Mesenchymal stem cell (in vitro differentiated cells and primary cell): ENCODE data around the gene NNMT.
A peak's percentile ranks its signal among the peaks of the same experiment; 100 is the strongest.

Source experiments
- DNase-seq: peaks from one replicate; pipeline ENCODE4 v3.0.0-alpha.2; 2013
- H2AFZ ChIP-seq: one replicate; pipeline ENCODE4 v1.6.1; 2013; ENCODE audit warnings: low read depth, mild to moderate bottlenecking, control low read depth, inconsistent platforms, low read length, moderate library complexity
- H2AK5ac ChIP-seq: 2 replicates; pipeline ENCODE4 v1.6.1; 2013; ENCODE audit warnings: low read length, moderate library complexity, mild to moderate bottlenecking, inconsistent platforms; ENCODE audit not compliant: severe bottlenecking
- H2BK120ac ChIP-seq: one replicate; pipeline ENCODE4 v1.6.1; 2013; ENCODE audit warnings: low read depth, mild to moderate bottlenecking, inconsistent platforms, low read length, moderate library complexity
- H2BK12ac ChIP-seq, 2 experiments: one replicate each; pipeline ENCODE4 v1.6.1; 2013; ENCODE audit warnings: inconsistent platforms in 2 of 2, low read length in 2 of 2, mild to moderate bottlenecking in 2 of 2, moderate library complexity in 2 of 2, control low read depth in 1 of 2
- H2BK15ac ChIP-seq: one replicate; pipeline ENCODE4 v1.6.1; 2013; ENCODE audit warnings: mild to moderate bottlenecking, low read depth, inconsistent platforms; ENCODE audit not compliant: poor library complexity, severe bottlenecking
- H2BK5ac ChIP-seq: 2 replicates; pipeline ENCODE4 v1.6.1; 2013; ENCODE audit warnings: low read depth, mild to moderate bottlenecking, low read length, control low read depth, inconsistent platforms; ENCODE audit not compliant: poor library complexity, severe bottlenecking
- H3K14ac ChIP-seq, 2 experiments: one replicate each; pipeline ENCODE4 v1.6.1; 2013; ENCODE audit warnings: inconsistent platforms in 2 of 2, low read length in 2 of 2, control low read depth in 1 of 2, mild to moderate bottlenecking in 1 of 2, moderate library complexity in 1 of 2
- H3K18ac ChIP-seq, 2 experiments: one replicate each; pipeline ENCODE4 v1.6.1; 2013; ENCODE audit warnings: inconsistent platforms in 2 of 2, low read length in 2 of 2, control low read depth in 1 of 2, low read depth in 1 of 2, mild to moderate bottlenecking in 1 of 2
- H3K23ac ChIP-seq, 2 experiments: one replicate each; pipeline ENCODE4 v1.6.1; 2013; ENCODE audit warnings: inconsistent platforms in 2 of 2, low read length in 2 of 2, mild to moderate bottlenecking in 2 of 2, moderate library complexity in 2 of 2, control low read depth in 1 of 2
- H3K27ac ChIP-seq: 2 replicates; pipeline ENCODE4 v1.5.1; 2013; ENCODE audit warnings: mild to moderate bottlenecking, moderate library complexity, low read length, control low read depth, inconsistent platforms; ENCODE audit not compliant: poor library complexity, severe bottlenecking
- H3K27me3 ChIP-seq, 2 experiments: 2 replicates each; pipeline versions ENCODE4 v1.6.1 to v1.7.0; 2013; ENCODE audit warnings: low read length in 2 of 2, mild to moderate bottlenecking in 2 of 2, moderate library complexity in 2 of 2, control low read depth in 1 of 2, inconsistent platforms in 1 of 2; ENCODE audit not compliant: control insufficient read depth in 1 of 2, insufficient read depth in 1 of 2
- H3K36me3 ChIP-seq, 2 experiments: 2 replicates each; pipeline versions ENCODE4 v1.6.1 to v1.7.0; 2013; ENCODE audit warnings: low read length in 2 of 2, control low read depth in 1 of 2, inconsistent platforms in 1 of 2, low read depth in 1 of 2, mild to moderate bottlenecking in 1 of 2; ENCODE audit not compliant: insufficient read depth in 2 of 2, control insufficient read depth in 1 of 2
- H3K4ac ChIP-seq, 2 experiments: one replicate each; pipeline ENCODE4 v1.6.1; 2013; ENCODE audit warnings: inconsistent platforms in 2 of 2, low read length in 2 of 2, mild to moderate bottlenecking in 2 of 2, moderate library complexity in 2 of 2, control low read depth in 1 of 2, low read depth in 1 of 2
- H3K4me1 ChIP-seq: 2 replicates; pipeline ENCODE4 v1.6.1; 2013; ENCODE audit warnings: low read depth, low read length, control low read depth; ENCODE audit not compliant: control insufficient read depth, insufficient read depth
- H3K4me2 ChIP-seq: 2 replicates; pipeline ENCODE4 v1.6.1; 2013; ENCODE audit warnings: low read length, mild to moderate bottlenecking, inconsistent platforms; ENCODE audit not compliant: poor library complexity, severe bottlenecking
- H3K4me3 ChIP-seq, 2 experiments: 2 replicates each; pipeline versions ENCODE4 v1.5.1 to v1.7.0; 2013; ENCODE audit warnings: low read length in 2 of 2, mild to moderate bottlenecking in 2 of 2, control low read depth in 1 of 2, low read depth in 1 of 2; ENCODE audit not compliant: insufficient read depth in 1 of 2
- H3K79me1 ChIP-seq: replicated peaks from 2 replicates; pipeline ENCODE4 v1.6.1; 2013; ENCODE audit warnings: mild to moderate bottlenecking, control low read depth, low read length, inconsistent platforms; ENCODE audit not compliant: poor library complexity, severe bottlenecking
- H3K9ac ChIP-seq: 2 replicates; pipeline ENCODE4 v1.7.0; 2013; ENCODE audit warnings: mild to moderate bottlenecking, low read length, moderate library complexity
- H3K9me3 ChIP-seq: 2 replicates; pipeline ENCODE4 v1.7.0; 2013; ENCODE audit warnings: mild to moderate bottlenecking, low read length; ENCODE audit not compliant: control insufficient read depth
- H4K8ac ChIP-seq: one replicate; pipeline ENCODE4 v1.6.1; 2013; ENCODE audit warnings: inconsistent platforms, mild to moderate bottlenecking, low read length, moderate library complexity
- H4K91ac ChIP-seq: one replicate; pipeline ENCODE4 v1.6.1; 2013; ENCODE audit warnings: mild to moderate bottlenecking, low read length, inconsistent platforms
- WGBS: methylation state at CpG from one replicate; pipeline ENCODE4 v1.1.7; 2013; ENCODE audit warnings: mixed read lengths; 5-methylcytosine and 5-hydroxymethylcytosine counted together

Gene NNMT

DNA sequence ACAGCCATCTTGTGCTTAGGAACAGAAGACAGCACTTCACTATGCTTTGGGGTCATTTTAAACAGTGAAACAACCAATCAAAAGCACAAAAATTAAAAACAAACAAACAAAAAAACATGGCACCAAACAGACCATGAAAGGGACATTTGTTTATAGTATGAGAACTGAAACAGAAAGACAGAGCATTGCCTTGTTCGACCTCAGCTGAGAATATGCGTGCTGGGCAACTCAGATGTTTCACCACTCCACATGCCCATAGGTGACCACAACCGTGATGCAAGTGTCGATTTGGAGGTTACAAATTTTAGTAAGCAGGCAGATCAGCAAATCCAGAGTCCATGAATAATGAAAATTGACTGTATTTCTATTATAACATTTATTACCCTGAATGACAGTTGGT, 30.0 kb downstream of the NNMT start:
- no peak overlapping the region for H4K8ac ChIP-seq
- 82% methylated on average over 2 of the region's 4 CpGs for WGBS
- peaks cover 0 to under 1% of the 10 kb centered on the region in 2 experiments for H3K36me3 ChIP-seq
- no peak overlapping the region for H3K14ac ChIP-seq
- H3K27ac ChIP-seq = no peak overlapping the region
- H3K4me1 ChIP-seq = no peaks in the 10 kb centered on the region
- peaks cover 12% of the 10 kb centered on the region for H3K9me3 ChIP-seq
- no peak overlapping the region for H3K4me3 ChIP-seq
- no peak overlapping the region for H2BK120ac ChIP-seq
- H2BK5ac ChIP-seq = no peak overlapping the region
- no peak overlapping the region for H3K23ac ChIP-seq
- no peak overlapping the region for H2AFZ ChIP-seq
- H3K79me1 ChIP-seq = no peaks in the 10 kb centered on the region
- no peaks in the 10 kb centered on the region for H3K27me3 ChIP-seq
- no peak overlapping the region for H4K91ac ChIP-seq
- H2AK5ac ChIP-seq = no peak overlapping the region
- no peak overlapping the region for H3K4me2 ChIP-seq
- H2BK15ac ChIP-seq = no peak overlapping the region
- no peak overlapping the region for H2BK12ac ChIP-seq
- H3K18ac ChIP-seq = no peak overlapping the region
- no peak for DNase-seq
- H3K4ac ChIP-seq = no peak overlapping the region
- H3K9ac ChIP-seq = no peak overlapping the region

- no peak for DNase-seq
- WGBS = 85% methylated on average over 2 of the region's 2 CpGs
- H3K14ac ChIP-seq = peak overlapping the region in 1 of 2 experiments; percentile 62
- H3K23ac ChIP-seq = no peak overlapping the region
- H3K36me3 ChIP-seq = no peaks in the 10 kb centered on the region
- no peak overlapping the region for H2AFZ ChIP-seq
- no peak overlapping the region for H4K8ac ChIP-seq
- no peak overlapping the region for H3K27ac ChIP-seq
- no peak overlapping the region for H4K91ac ChIP-seq
- H2BK12ac ChIP-seq = no peak overlapping the region
- no peaks in the 10 kb centered on the region for H3K79me1 ChIP-seq
- H3K9ac ChIP-seq = no peak overlapping the region
- no peaks in the 10 kb centered on the region for H3K4me1 ChIP-seq
- no peaks in the 10 kb centered on the region for H3K27me3 ChIP-seq
- peaks cover 12% of the 10 kb centered on the region for H3K9me3 ChIP-seq
- H3K18ac ChIP-seq = no peak overlapping the region
- no peak overlapping the region for H3K4me3 ChIP-seq
- no peak overlapping the region for H2BK120ac ChIP-seq
- H2BK5ac ChIP-seq = no peak overlapping the region
- no peak overlapping the region for H3K4ac ChIP-seq
- no peak overlapping the region for H2AK5ac ChIP-seq
- H2BK15ac ChIP-seq = no peak overlapping the region
- no peak overlapping the region for H3K4me2 ChIP-seq
Observed at GRCh38 chr11:114326776-114327175, 30.6 kb downstream of the NNMT start.

GRCh38 chr11:114330373-114330772, 34.2 kb downstream of the NNMT start:
- Histone ChIP-seq H2AK5ac (no peak overlapping the region), H2BK120ac (no peak overlapping the region), H2BK5ac (no peak overlapping the region), H3K27ac (no peak overlapping the region), H3K4me3 (no peak overlapping the region), H3K36me3 (no peaks in the 10 kb centered on the region), H4K91ac (no peak overlapping the region), H2AFZ (no peak overlapping the region), H4K8ac (no peak overlapping the region), H3K4ac (no peak overlapping the region), H3K4me2 (no peak overlapping the region), H3K9me3 (peaks cover 12% of the 10 kb centered on the region), H2BK15ac (no peak overlapping the region), H3K9ac (no peak overlapping the region), H3K79me1 (no peaks in the 10 kb centered on the region), H3K27me3 (no peaks in the 10 kb centered on the region), H2BK12ac (no peak overlapping the region), H3K23ac (no peak overlapping the region), H3K4me1 (no peaks in the 10 kb centered on the region), H3K18ac (no peak overlapping the region), H3K14ac (no peak overlapping the region)
- no peak for DNase-seq
- WGBS = 90% methylated on average over 1 of the region's 1 CpG

- no peak overlapping the region for H2BK120ac ChIP-seq
- H3K4me3 ChIP-seq = peak overlapping the region in 1 of 2 experiments; percentile 76
- DNase-seq = peak; percentile 80
Observed at GRCh38 chr11:114340311-114341131, 44.3 kb downstream of the NNMT start.

More at GRCh38 chr11:114340311-114341131, 44.3 kb downstream of the NNMT start:
- H3K9ac ChIP-seq = peak overlapping the region; percentile 87
- H3K23ac ChIP-seq = no peak overlapping the region
- H3K27me3 ChIP-seq = no peaks in the 10 kb centered on the region
- no peak overlapping the region for H3K14ac ChIP-seq
- peak overlapping the region in 1 of 2 experiments; percentile 79 for H3K18ac ChIP-seq
- H2AFZ ChIP-seq = peak overlapping the region; percentile 60
- peak overlapping the region in 1 of 2 experiments; percentile 8 for H2BK12ac ChIP-seq
- peak overlapping the region; percentile 20 for H4K91ac ChIP-seq
- H2BK15ac ChIP-seq = no peak overlapping the region
- H3K27ac ChIP-seq = no peak overlapping the region
- H2BK5ac ChIP-seq = no peak overlapping the region
- H3K36me3 ChIP-seq = no peaks in the 10 kb centered on the region
- H3K4ac ChIP-seq = no peak overlapping the region
- no peak overlapping the region for H4K8ac ChIP-seq
- peaks cover 4% of the 10 kb centered on the region for H3K4me1 ChIP-seq
- no peak overlapping the region for H3K4me2 ChIP-seq
- H3K9me3 ChIP-seq = no peaks in the 10 kb centered on the region
- 42% methylated on average over 17 of the region's 18 CpGs for WGBS
- no peak overlapping the region for H2AK5ac ChIP-seq
- H3K79me1 ChIP-seq = no peaks in the 10 kb centered on the region
